Measurements from ENCODE around the gene EPB41L4B.
A peak's percentile ranks its signal among the peaks of the same experiment; 100 is the strongest.
"Not testable (repeated sequence)": the region's sequence is repeated elsewhere in the genome, so short reads cannot be mapped to it uniquely, and the experiment has no call there.

Gene EPB41L4B

DNA sequence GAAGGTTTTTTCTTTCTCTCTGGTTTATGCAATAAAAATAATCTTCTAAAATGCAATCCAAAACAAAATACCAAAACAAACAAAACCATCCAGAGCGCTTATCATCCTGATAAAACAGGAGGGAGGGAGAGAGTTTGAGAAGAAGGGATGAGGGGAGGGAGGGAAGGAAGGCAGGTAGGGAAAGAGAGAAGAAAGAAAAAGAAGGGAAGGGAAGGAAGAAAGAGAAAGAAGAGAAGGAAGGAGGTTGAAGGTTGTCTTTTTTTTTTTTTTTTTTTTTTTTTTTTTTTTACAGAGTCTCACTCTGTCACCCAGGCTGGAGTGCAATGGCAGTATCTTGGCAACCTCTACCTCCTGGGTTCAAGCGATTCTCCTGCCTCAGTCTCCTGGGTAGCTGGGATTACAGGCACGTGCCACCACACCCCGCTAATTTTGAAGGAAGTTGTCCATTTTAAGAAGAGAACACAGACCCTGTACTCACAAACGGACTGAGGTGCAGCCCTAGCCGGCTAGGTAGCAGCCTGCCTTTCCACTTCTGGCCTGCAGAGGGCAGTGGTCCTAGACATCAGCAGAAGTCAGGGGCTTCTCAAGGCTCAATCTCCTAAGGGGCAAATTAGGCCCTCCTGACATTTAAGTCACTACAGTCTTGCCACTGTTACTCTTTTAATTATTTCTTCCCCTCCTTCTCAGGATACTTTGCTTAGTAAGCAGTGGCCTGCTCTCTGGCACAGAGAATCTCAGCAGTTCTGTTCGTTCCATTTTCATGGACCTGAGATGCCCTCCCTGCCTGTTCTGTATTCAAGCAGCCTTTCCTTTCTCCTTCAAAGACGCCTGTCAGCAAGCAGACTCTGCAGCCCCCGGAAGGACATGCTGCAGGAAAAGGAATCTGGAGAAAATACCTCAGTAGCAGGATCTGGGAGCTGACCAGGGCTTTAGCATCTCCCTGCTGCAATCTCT is 76.4 kb downstream of the EPB41L4B start:
- DNase-seq (ENCODE audit: low read depth) = no peak

DNA sequence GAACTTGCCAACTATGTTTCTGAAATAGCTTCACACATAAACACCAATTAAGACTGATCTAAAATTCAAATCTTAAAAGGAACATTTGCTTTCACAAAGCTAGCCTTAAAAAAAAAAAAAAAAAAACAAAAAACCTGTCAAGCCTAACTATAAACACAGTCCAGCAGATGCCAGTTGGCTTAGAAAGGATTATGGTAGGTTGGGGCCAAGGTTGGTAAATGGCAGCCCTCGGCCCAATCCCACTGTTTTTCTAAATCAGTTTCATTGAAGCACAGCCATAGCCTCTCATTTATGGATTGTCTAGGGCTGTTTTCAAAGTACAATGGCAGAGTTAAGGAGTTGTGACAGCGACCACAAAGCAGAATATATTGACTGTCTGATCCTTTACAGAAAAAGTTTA is 78.1 kb downstream of the EPB41L4B start:
- no peak for DNase-seq (ENCODE audit: low read depth)

DNA sequence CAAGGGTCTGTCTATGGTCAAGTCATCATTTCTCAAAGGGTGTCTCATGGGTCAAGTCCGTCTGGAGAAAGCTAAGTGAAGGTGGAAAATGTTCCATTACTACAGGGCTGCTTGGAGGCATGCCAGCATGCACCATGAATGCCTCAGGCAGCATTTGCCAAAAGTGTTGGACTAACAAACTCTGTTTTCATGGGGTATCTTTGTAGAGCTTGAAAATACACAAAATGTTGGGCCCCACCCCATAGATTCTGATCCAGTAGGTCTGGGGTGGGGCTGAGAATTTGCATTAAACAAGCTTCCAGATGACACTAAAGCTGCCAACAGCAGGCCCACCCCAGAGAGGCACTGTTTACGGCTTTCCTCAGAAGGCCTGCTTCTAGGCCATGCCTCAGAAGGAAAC is 78.8 kb downstream of the EPB41L4B start:
- no peak for DNase-seq (ENCODE audit: low read depth)

GRCh38 chr9:109241207-109241606 is 79.7 kb downstream of the EPB41L4B start:
- no peak for DNase-seq (ENCODE audit: low read depth)

GRCh38 chr9:109239240-109239639 is 81.6 kb downstream of the EPB41L4B start:
- DNase-seq (ENCODE audit: low read depth) = no peak

DNA sequence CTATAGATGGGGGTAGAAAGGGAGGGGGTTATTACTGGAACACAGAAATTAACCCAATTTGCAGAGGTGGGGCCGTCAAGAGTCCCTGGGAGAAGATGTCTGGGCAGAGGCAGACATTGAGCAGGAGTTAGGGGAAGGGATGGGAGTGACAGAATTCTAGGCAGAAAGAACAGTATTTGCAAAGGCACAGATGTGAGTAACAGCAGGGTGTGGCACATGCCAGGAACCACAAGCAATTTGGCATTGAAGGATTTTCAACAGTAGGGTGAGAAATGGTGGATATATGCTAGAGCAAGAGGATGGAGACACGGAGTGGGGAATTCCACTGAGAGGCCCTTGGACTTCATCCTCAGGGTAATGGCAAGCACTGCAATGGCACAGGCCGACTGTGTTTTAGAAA is 82.2 kb downstream of the EPB41L4B start:
- no peak for DNase-seq (ENCODE audit: low read depth)

- no peak for DNase-seq (ENCODE audit: low read depth)
These were observed 82.7 kb downstream of the EPB41L4B start for GRCh38 chr9:109238125-109238524.

DNA sequence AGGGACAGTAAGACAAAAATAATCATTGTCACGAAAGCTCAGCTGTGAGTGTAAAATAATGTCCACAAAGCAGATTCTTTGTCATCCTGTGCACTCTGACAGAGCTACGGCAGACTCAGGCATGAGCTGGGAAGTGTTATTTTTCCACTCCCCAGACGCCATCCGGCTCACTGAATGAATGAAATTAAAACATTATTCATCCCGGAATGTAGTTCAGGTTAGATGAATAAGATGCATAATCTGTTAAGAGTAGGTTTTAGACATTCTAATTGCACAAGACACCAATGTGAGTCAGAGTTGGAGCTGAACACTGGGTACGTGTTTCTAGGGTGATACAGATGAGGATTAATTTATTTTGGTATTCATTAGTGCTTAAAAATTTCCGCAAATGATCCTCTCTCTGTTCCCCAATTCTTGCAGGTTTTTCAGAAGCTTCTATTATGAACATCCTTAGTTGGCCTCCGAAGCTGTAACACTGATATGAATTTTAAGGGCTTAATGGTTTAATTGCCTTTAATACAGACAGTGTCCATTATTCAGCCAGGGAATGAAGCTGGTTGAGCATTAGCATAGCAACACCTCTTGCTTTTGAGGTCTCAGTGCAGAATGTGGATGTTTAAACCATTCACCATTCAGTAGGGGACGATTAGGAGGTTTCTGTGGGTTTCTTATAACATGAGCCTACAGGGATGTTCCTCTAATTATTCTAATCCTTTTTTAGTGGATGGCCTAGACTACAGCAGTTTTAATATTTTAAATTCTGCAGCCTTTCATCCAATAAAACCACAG is 88.2 kb downstream of the EPB41L4B start:
- DNase-seq (ENCODE audit: low read depth) = peak; percentile 65

- DNase-seq (ENCODE audit: low read depth) = no peak
These were observed 89.3 kb downstream of the EPB41L4B start for GRCh38 chr9:109231593-109231992.

DNA sequence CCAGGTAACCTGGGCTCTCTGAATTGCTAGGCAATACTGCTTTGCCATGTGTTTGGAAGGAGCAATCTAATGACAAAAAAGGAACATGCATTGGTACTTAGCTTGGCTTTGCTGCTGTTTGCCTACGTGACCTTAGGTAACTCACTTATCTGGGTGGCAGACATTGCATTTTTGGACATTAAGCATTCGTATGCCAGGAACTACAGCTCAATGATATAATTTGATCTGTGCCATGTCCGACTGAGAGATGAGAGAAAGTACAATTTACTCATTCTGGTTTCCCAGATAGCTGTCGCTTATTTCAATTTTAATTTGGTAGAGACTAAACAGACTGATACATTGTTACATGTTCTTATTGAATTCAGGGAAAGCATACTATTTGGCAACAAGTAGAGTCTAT is 90.6 kb downstream of the EPB41L4B start:
- DNase-seq (ENCODE audit: low read depth) = no peak

DNA sequence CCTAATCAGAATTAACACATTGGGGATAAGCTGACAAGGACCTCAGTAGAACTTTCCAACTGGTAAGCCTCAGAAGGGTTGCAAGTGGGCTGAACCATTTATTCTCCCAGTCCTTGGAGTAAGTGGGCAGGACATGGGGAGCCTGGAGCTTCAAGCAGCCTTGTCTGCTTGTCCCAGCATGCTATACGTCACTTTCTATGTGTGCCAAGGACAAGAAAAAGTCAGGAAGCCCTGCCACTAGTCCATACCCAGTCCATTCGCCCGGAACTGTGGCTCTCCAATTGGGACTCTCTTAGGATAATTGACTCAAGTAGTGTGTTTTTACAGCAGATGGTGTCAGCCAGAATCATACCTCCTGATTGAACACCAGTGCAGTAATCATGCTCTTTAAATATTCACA is 91.2 kb downstream of the EPB41L4B start:
- no peak for DNase-seq (ENCODE audit: low read depth)

DNA sequence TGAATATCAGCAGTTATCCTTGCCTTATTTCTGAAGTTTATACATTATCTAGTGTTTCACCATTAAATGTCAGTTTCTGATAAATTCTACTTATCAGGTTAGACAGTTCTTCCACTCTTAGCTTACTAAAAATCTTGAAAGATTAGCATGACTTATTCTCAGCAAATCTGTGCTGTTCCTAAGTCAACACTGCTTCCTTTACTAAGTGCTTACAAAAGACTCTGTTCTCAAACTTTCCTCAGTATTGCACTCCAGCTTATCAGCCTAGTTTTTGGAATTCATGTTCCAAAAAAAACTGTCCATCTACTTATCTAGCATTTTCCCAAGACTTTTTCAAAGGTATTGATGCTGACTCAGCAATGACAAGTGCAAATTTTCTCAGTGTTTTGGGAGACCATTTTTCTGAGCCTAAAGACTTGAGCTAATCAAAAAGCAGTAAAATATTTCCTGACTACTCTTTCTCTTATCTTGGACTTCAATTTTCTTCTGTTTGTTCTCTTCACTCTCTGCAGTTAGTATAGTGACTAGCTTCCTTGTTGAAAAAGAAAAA is 92.7 kb downstream of the EPB41L4B start:
- no peak for DNase-seq (ENCODE audit: low read depth)

GRCh38 chr9:109225629-109226028 is 95.2 kb downstream of the EPB41L4B start:
- DNase-seq (ENCODE audit: low read depth) = no peak

DNA sequence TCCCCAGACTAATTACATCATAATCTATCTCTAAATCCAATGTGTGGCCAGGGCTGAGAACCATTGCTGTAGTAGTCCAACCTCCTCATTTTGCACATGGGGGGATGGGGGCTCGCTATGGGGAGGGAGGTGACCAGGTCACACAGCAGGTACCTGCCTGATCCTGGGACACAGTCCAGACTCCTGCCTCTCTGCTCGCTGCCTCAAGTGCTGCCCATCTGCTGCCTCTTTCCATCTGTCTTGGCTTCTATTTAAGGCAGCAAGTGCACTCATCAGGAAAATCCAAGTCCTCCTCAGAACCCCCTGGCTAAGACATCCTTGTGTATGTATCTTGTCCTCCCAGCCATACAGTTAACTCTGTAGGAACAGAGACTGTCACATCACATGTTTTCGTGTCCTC is 96.1 kb downstream of the EPB41L4B start:
- DNase-seq (ENCODE audit: low read depth) = no peak

GRCh38 chr9:109218242-109218641 is 102.6 kb downstream of the EPB41L4B start:
- DNase-seq (ENCODE audit: low read depth) = not testable (repeated sequence)

DNA sequence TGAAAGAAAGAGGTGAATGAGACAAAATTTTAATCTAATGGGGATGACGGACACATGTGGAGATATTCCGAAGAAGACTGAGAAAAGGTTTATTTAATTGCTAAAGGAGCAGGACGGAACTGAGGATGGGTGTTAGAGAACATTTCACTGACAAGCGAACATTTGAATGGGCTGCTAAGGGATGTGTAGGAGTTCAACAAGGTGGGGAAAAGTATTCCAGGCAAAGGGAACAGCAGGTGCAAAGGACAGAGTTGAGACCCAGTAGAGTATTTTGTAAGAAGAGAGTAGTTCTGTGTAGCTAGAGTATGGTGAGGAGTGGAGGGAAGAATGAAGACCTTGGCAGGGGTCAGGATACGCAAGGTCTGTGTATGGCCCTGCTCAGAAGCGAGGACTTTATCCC is 106.4 kb downstream of the EPB41L4B start:
- DNase-seq (ENCODE audit: low read depth) = no peak

DNA sequence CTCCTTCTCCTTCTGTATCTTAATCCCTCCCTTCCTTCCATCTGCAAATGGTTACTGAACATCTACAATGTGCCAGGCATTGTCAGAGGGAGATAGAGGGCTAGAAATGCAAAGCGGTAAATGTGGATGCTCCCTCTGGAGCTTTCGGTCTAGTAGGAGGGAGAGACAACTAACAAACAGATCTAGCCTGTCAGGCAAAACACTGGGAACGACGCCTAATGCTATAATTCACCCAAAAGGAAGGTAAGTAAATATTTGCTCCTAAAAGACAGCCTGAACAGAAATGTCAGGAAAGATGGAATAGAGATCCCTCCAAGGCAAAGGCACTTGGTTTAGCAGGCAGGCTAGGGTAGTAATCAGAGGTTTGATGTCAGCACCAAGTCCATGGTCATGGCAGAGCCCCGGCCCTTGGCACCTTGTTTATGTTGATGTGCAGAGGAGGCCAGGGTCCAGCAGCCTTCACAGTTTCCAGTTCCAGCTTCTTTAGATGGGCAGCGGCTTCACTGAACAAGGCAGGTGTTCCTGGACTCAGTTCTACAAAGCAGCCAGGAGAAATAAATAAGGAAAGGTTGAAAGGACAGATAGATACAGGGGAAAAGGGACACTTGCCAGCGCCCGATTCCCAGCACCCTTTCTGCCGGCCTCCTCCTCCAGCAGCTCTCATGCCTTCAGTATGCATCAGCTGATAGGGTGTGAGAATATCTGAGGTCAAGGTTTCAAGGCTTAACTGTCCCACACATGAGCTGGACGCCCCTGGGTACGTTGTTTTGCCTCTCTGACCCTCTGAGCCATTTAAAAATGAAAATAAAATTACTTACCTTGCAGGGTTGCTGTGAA is 107.4 kb downstream of the EPB41L4B start:
- DNase-seq (ENCODE audit: low read depth) = no peak

DNA sequence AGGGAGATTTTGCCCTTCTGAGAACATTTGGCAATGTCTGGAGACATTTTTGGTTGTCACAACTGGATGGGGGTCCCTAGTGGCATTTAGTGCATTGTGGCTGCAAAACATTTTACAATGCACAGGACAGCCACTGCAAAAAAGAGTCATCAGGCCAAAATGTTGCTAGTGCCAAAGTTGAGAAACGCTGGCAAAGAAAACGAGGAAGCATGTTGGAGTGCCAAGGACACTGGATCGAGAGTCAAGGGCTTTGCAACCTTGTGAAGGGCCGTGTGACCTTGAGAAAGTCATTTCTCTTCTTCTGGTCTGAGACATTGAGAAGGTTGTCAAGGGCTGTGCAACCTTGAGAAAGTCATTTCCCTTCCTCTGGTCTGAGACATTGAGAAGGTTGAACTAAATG is 108.1 kb downstream of the EPB41L4B start:
- DNase-seq (ENCODE audit: low read depth) = no peak

GRCh38 chr9:109206670-109207069 is 114.2 kb downstream of the EPB41L4B start:
- no peak for DNase-seq (ENCODE audit: low read depth)

DNA sequence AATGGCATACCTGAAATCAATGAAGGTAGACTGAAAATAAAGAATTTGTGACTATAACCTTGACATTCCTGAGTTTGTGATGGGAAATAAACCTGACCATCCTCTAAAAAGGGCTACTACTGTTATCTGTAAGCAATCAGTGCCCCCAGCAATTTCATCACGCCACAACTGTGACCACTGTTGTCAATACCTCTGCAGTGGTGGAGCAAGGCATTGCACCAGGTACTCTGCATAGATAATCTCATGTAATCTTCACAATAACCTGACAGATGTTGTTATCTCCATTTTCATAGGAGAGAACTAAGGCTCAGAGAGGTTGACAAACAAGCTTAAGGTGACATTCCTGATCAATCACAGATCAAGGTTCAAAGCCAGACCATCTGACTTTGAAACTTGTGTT is 115.3 kb downstream of the EPB41L4B start:
- no peak for DNase-seq (ENCODE audit: low read depth)

GRCh38 chr9:109203761-109204360 is 117.0 kb downstream of the EPB41L4B start:
- no peak for DNase-seq (ENCODE audit: low read depth)

- no peak for DNase-seq (ENCODE audit: low read depth)
These were observed 121.2 kb downstream of the EPB41L4B start for GRCh38 chr9:109199676-109200075.

Data from stromal cell of bone marrow (primary cell).